Panc1 (cell line): Measurements from ENCODE around the gene RBM45. TPM values are rescaled to one million over a fixed set of nuclear protein-coding genes. Genes with fewer than 3 reads are reported as not detected.

Experiments used
- ATAC-seq: fragments of 200-7000 bp; cut with Tn5 transposase; 2 replicates; pipeline ENCODE4 v1.9.1; 2020; ENCODE audit warnings: mild to moderate bottlenecking, moderate library complexity
- BruUV-seq: library from RNA; stranded (reverse); fragments of 400-500 nt; replicated peaks from 2 replicates; lab custom pipeline; 2021; lab: Mats Ljungman, UMichigan
- CTCF ChIA-PET: fragments of 300-600 bp; sonication (Branson Sonifier 250); formaldehyde crosslinking; loops from one replicate; lab custom pipeline; 2022; ENCODE audit warnings: antibody characterized with exemption; lab: Charles Lee
- POLR2A ChIA-PET: fragments of 300-600 bp; sonication (Branson Sonifier 250); formaldehyde crosslinking; loops from one replicate; lab custom pipeline; 2022; ENCODE audit warnings: antibody characterized with exemption; lab: Charles Lee
- DNase-seq: peaks from one replicate; pipeline ENCODE4 v3.0.0-alpha.2; 2010; ENCODE audit warnings: low read depth, low spot score
- H3K27ac ChIP-seq: 2 replicates; pipeline ENCODE4 v1.5.1; 2011; ENCODE audit warnings: mild to moderate bottlenecking, low read length, inconsistent platforms
- H3K27me3 ChIP-seq: fragments of 200-500 bp; sonication (Bioruptor generic); 2 replicates; pipeline ENCODE4 v1.6.0; 2014; ENCODE audit warnings: low read length, inconsistent platforms; ENCODE audit not compliant: control insufficient read depth, insufficient read depth
- H3K36me3 ChIP-seq: fragments of 200-500 bp; sonication (Bioruptor generic); 2 replicates; pipeline ENCODE4 v1.5.1; 2014; ENCODE audit warnings: inconsistent platforms, mild to moderate bottlenecking, low read length, moderate library complexity; ENCODE audit not compliant: control insufficient read depth, insufficient read depth
- H3K4me1 ChIP-seq: 2 replicates; pipeline ENCODE4 v1.5.1; 2011; ENCODE audit warnings: inconsistent platforms, mild to moderate bottlenecking, low read length, moderate library complexity; ENCODE audit not compliant: control insufficient read depth, insufficient read depth
- H3K4me3 ChIP-seq, 2 experiments: 2 replicates each; pipeline ENCODE4 v1.5.1; 2011 to 2012; ENCODE audit warnings: low read depth in 2 of 2, low read length in 2 of 2, mild to moderate bottlenecking in 2 of 2, inconsistent platforms in 1 of 2, moderate library complexity in 1 of 2
- H3K9me3 ChIP-seq: fragments of 200-500 bp; sonication (Bioruptor generic); 2 replicates; pipeline ENCODE4 v1.5.1; 2014; ENCODE audit warnings: low read depth, mild to moderate bottlenecking, inconsistent platforms, low read length, moderate library complexity; ENCODE audit not compliant: control insufficient read depth, insufficient read depth
- CTCF ChIP-seq: fragments of 450-650 bp; IDR thresholded peaks from 2 replicates; pipeline ENCODE4 v1.5.1; 2017; ENCODE audit warnings: mild to moderate bottlenecking
- POLR2AphosphoS5 ChIP-seq: IDR thresholded peaks from 2 replicates; pipeline ENCODE4 v1.6.1; 2012; ENCODE audit warnings: mild to moderate bottlenecking, low read depth, low read length, moderate library complexity
- REST ChIP-seq, 2 experiments: IDR thresholded peaks; 2 replicates each; pipeline ENCODE4 v1.6.1; 2011 to 2012; ENCODE audit warnings: low read depth in 2 of 2, control low read depth in 1 of 2, low read length in 1 of 2, mild to moderate bottlenecking in 1 of 2, moderate library complexity in 1 of 2; ENCODE audit not compliant: insufficient read depth in 1 of 2
- SIN3A ChIP-seq: IDR thresholded peaks from 2 replicates; pipeline ENCODE4 v1.6.1; 2012; ENCODE audit warnings: low read depth, mild to moderate bottlenecking, low read length, moderate library complexity, borderline replicate concordance; ENCODE audit not compliant: insufficient read depth
- TCF7L2 ChIP-seq: IDR thresholded peaks from 2 replicates; pipeline ENCODE4 v1.6.1; 2011; ENCODE audit warnings: mild to moderate bottlenecking, low read depth, low read length, inconsistent platforms
- in situ Hi-C: cut with HindIII; loops from 2 replicates; pipeline ENCODE4 v1.10.0; 2016; ENCODE audit warnings: low sequenced_read_pairs, low pct_unique_long_range_greater_than_20kb
- intact Hi-C: fragments of 100-400 bp; cut with micrococcal nuclease; formaldehyde crosslinking; loops from one replicate; pipeline ENCODE4 v1.10.0; 2022; ENCODE audit not compliant: unreplicated experiment
- total RNA-seq: library from RNA; stranded (reverse); gene quantifications from one replicate; pipeline ENCODE4 v1.2.1, GENCODE V29; 2021; ENCODE audit not compliant: unreplicated experiment

Gene RBM45
- total RNA-seq, 1 experiment from 2014 or later = 14.1 TPM

GRCh38 chr2:178066890-178067669, 45.2 kb upstream of the RBM45 start:
- ATAC-seq = no peak
- CTCF ChIA-PET = no interaction called here
- in situ Hi-C loops = no loop called here

More at GRCh38 chr2:178066890-178067669, 45.2 kb upstream of the RBM45 start:
- intact Hi-C loops = no loop called here
- H3K27me3 ChIP-seq = no peaks in the 10 kb centered on the region; the same call in none of the 2 replicates
- H3K9me3 ChIP-seq = no peaks in the 10 kb centered on the region
- no peak for DNase-seq
- no peak overlapping the region for H3K27ac ChIP-seq
- no TSS peak for BruUV-seq
- TF ChIP-seq CTCF (no peak), TCF7L2 (no peak), REST (IDR thresholded peaks at IDR 0.05; ENCODE audit: insufficient read depth in 1 of 2, low read depth in 2 of 2, low read length in 1 of 2) (no peak), POLR2AphosphoS5 (no peak), SIN3A (no peak)
- POLR2A ChIA-PET = no interaction called here
- no peak overlapping the region for H3K4me3 ChIP-seq
- no peaks in the 10 kb centered on the region for H3K36me3 ChIP-seq
- no peaks in the 10 kb centered on the region; the same call in 1 of the 2 replicates for H3K4me1 ChIP-seq
